ENCODE measurements around the gene RSAD2.

DNA sequence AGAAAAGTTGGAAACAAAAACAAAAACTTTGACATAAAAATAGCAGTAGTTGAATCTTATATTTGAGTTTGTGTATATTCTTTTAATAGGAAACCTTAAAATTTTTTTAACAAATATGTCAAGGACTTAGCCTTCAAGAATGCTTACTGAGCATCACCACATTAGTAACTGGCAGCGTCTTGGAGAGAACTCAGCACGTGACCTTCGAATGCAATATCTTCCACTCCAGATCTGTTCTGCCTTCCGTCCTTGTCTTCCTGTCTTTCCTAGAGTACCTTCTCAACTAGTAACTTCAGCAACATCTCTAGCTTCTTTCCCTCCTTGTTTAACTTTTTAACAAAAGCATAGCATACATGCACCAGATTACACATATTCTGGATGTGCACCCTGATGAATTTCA, 972 bp downstream of the RSAD2 start:
- TF ChIP-seq, protein P1, sequence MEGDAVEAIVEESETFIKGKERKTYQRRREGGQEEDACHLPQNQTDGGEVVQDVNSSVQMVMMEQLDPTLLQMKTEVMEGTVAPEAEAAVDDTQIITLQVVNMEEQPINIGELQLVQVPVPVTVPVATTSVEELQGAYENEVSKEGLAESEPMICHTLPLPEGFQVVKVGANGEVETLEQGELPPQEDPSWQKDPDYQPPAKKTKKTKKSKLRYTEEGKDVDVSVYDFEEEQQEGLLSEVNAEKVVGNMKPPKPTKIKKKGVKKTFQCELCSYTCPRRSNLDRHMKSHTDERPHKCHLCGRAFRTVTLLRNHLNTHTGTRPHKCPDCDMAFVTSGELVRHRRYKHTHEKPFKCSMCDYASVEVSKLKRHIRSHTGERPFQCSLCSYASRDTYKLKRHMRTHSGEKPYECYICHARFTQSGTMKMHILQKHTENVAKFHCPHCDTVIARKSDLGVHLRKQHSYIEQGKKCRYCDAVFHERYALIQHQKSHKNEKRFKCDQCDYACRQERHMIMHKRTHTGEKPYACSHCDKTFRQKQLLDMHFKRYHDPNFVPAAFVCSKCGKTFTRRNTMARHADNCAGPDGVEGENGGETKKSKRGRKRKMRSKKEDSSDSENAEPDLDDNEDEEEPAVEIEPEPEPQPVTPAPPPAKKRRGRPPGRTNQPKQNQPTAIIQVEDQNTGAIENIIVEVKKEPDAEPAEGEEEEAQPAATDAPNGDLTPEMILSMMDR (tag by site-specific recombination; IDR thresholded peaks at IDR 0.05): no peak
- TF ChIP-seq, protein P2, sequence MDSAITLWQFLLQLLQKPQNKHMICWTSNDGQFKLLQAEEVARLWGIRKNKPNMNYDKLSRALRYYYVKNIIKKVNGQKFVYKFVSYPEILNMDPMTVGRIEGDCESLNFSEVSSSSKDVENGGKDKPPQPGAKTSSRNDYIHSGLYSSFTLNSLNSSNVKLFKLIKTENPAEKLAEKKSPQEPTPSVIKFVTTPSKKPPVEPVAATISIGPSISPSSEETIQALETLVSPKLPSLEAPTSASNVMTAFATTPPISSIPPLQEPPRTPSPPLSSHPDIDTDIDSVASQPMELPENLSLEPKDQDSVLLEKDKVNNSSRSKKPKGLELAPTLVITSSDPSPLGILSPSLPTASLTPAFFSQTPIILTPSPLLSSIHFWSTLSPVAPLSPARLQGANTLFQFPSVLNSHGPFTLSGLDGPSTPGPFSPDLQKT (IDR thresholded peaks at IDR 0.05; ENCODE audit: borderline replicate concordance, low read depth, low read length): no peak
- TF ChIP-seq, protein P3, sequence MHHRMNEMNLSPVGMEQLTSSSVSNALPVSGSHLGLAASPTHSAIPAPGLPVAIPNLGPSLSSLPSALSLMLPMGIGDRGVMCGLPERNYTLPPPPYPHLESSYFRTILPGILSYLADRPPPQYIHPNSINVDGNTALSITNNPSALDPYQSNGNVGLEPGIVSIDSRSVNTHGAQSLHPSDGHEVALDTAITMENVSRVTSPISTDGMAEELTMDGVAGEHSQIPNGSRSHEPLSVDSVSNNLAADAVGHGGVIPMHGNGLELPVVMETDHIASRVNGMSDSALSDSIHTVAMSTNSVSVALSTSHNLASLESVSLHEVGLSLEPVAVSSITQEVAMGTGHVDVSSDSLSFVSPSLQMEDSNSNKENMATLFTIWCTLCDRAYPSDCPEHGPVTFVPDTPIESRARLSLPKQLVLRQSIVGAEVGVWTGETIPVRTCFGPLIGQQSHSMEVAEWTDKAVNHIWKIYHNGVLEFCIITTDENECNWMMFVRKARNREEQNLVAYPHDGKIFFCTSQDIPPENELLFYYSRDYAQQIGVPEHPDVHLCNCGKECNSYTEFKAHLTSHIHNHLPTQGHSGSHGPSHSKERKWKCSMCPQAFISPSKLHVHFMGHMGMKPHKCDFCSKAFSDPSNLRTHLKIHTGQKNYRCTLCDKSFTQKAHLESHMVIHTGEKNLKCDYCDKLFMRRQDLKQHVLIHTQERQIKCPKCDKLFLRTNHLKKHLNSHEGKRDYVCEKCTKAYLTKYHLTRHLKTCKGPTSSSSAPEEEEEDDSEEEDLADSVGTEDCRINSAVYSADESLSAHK (tag by site-specific recombination; IDR thresholded peaks at IDR 0.05): no peak
- TF ChIP-seq SETDB1 (IDR thresholded peaks at IDR 0.05; ENCODE audit: insufficient read length, low read length) (no peak), ZNF274 (IDR thresholded peaks at IDR 0.05; ENCODE audit: low read length) (no peak), ZNF274 (tag by site-specific recombination; IDR thresholded peaks at IDR 0.05; ENCODE audit: borderline replicate concordance) (no peak)
- TF ChIP-seq, protein P4, sequence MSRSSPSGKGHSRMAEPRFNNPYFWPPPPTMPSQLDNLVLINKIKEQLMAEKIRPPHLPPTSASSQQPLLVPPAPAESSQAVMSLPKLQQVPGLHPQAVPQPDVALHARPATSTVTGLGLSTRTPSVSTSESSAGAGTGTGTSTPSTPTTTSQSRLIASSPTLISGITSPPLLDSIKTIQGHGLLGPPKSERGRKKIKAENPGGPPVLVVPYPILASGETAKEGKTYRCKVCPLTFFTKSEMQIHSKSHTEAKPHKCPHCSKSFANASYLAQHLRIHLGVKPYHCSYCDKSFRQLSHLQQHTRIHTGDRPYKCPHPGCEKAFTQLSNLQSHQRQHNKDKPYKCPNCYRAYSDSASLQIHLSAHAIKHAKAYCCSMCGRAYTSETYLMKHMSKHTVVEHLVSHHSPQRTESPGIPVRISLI (tag by site-specific recombination; IDR thresholded peaks at IDR 0.05): no peak
